CD4-positive, alpha-beta T cell treated with Interleukin-10 for 1 hour (primary cell): Measurements from ENCODE around the gene POLR3H.
A peak's percentile ranks its signal among the peaks of the same experiment; 100 is the strongest.

Experiments
- DNase-seq: peaks from one replicate; pipeline ENCODE4 v3.0.0-alpha.2; 2020

Gene POLR3H

GRCh38 chr22:41532908-41533825 is 11.1 kb downstream of the POLR3H start:
- peak; percentile 74 for DNase-seq

- no peak for DNase-seq
Observed at GRCh38 chr22:41531715-41532477, 12.4 kb downstream of the POLR3H start.

GRCh38 chr22:41530890-41531714 is 13.2 kb downstream of the POLR3H start:
- DNase-seq: no peak

- no peak for DNase-seq
Observed at GRCh38 chr22:41528938-41529561, 15.2 kb downstream of the POLR3H start.

- DNase-seq: no peak
Observed at GRCh38 chr22:41528132-41528766, 16.0 kb downstream of the POLR3H start.

- peak; percentile 75 for DNase-seq
Observed at GRCh38 chr22:41526830-41527799, 17.2 kb downstream of the POLR3H start.

GRCh38 chr22:41526226-41526829 is 17.9 kb downstream of the POLR3H start:
- no peak for DNase-seq

- DNase-seq: no peak
Observed at GRCh38 chr22:41525450-41526225, 18.6 kb downstream of the POLR3H start.

- peak; percentile 70 for DNase-seq
Observed at GRCh38 chr22:41524809-41525449, 19.3 kb downstream of the POLR3H start.

- DNase-seq: no peak
Observed at GRCh38 chr22:41524251-41524661, 20.0 kb downstream of the POLR3H start.

- no peak for DNase-seq
Observed at GRCh38 chr22:41523464-41524221, 20.6 kb downstream of the POLR3H start.

GRCh38 chr22:41522813-41523212 is 21.5 kb downstream of the POLR3H start:
- DNase-seq: no peak

GRCh38 chr22:41521126-41521525 is 23.1 kb downstream of the POLR3H start:
- no peak for DNase-seq

- no peak for DNase-seq
Observed at GRCh38 chr22:41518048-41518347, 26.3 kb downstream of the POLR3H start.

- peak; percentile 44 for DNase-seq
Observed at GRCh38 chr22:41517172-41518047, 26.9 kb downstream of the POLR3H start.

- no peak for DNase-seq
Observed at GRCh38 chr22:41516462-41516861, 27.8 kb downstream of the POLR3H start.

GRCh38 chr22:41513391-41513790 is 30.9 kb downstream of the POLR3H start:
- no peak for DNase-seq
